ENCODE results near the gene MACROD1. TPM values are rescaled to one million over a fixed set of nuclear protein-coding genes. Genes with fewer than 3 reads are reported as not detected.

The MACROD1 gene
- total and polyA plus RNA-seq, 10 of the 15 experiments (the other 5 are each of a cell fraction or from before 2014, with no cell fraction given), result 1.2 to 22.7 (median 11.3) TPM; not detected in 1

DNA sequence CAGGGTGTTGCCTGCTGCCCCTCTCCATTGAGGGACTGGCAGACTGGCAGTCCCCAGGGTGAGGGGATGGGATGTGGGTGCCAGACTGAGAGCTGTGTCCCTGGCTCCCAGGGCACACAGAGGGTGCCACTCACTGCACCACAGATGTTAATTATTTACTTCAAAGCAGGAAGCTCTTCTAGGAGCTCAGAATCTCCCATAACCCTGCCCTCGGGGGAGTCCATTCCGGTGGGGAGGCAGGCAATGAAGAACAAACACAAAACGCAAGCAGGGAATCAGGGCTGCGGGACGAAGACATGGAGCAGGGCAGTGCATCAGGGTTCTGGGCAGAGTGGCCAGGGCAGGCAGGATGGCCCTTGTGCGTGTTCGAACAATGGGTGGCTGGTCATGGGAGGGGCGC, 154.5 kb downstream of the MACROD1 start:
- ChIA-PET RAD21 (ENCODE audit: unreplicated experiment) (no interaction called here), SMC1A (ENCODE audit: uncharacterized antibody, unreplicated experiment) (no interaction called here), POLR2A (no interaction called here), CTCF (no interaction called here)
- H2AFZ ChIP-seq (ENCODE audit: control insufficient read depth, low read depth, low read length), result no peak overlapping the region
- intact Hi-C loops (cut with micrococcal nuclease; ENCODE audit: unreplicated experiment) (no loop called here), in situ Hi-C loops (cut with MboI) (no loop called here)
- peaks cover 3% of the 10 kb centered on the region; the same call in 2 of the 3 replicates for H3K9me3 ChIP-seq (replicated peaks; ENCODE audit: control insufficient read depth, insufficient read depth, low read length)
- FAIRE-seq (no peak), ATAC-seq (no peak), DNase-seq (ENCODE audit: low read depth, low spot score) (no peak)
- H3K36me3 ChIP-seq (ENCODE audit: control insufficient read depth in 2 of 2, insufficient read depth in 2 of 2, low read length in 1 of 2), result no peaks in the 10 kb centered on the region
- no peak overlapping the region for H3K27ac ChIP-seq (ENCODE audit: control insufficient read depth, insufficient read depth)
- no TSS peak for BruUV-seq (replicated peaks)
- H3K79me2 ChIP-seq (ENCODE audit: control insufficient read depth, insufficient read depth, low read length), result no peaks in the 10 kb centered on the region
- no peaks in the 10 kb centered on the region for H3K4me1 ChIP-seq (ENCODE audit: control insufficient read depth, insufficient read depth, low read length)
- no peak overlapping the region for H3K9ac ChIP-seq (ENCODE audit: control insufficient read depth, insufficient read depth, low read length)
- no peak overlapping the region for H3K4me3 ChIP-seq
- no peaks in the 10 kb centered on the region for H4K20me1 ChIP-seq (ENCODE audit: control insufficient read depth, insufficient read depth)
- 62% methylated on average over 8 of the region's 8 CpGs for WGBS (ENCODE audit: insufficient coverage, insufficient replicate concordance, low lambda C conversion rate, missing lambda C conversion rate)
- H3K27me3 ChIP-seq (replicated peaks in 1 of 2; ENCODE audit: control insufficient read depth in 2 of 2, insufficient read depth in 2 of 2, low read length in 1 of 2), result no peaks in the 10 kb centered on the region; a peak in 3 of 4 replicates
- no peak overlapping the region for H3K4me2 ChIP-seq (ENCODE audit: control insufficient read depth, insufficient read depth)
- TF ChIP-seq BHLHE40 (IDR thresholded peaks at IDR 0.05; ENCODE audit: borderline replicate concordance in 1 of 2, low read depth in 2 of 2, low read length in 1 of 2) (no peak), WRNIP1 (IDR thresholded peaks at IDR 0.05; ENCODE audit: borderline replicate concordance, low read depth, low read length) (no peak), PAX8 (IDR thresholded peaks at IDR 0.05) (no peak), CHD1 (IDR thresholded peaks at IDR 0.05; ENCODE audit: low read depth, low read length) (no peak), ZNF207 (IDR thresholded peaks at IDR 0.05; ENCODE audit: borderline replicate concordance) (no peak), SIX5 (IDR thresholded peaks at IDR 0.05; ENCODE audit: low read depth, low read length, severe bottlenecking) (no peak), NBN (IDR thresholded peaks at IDR 0.05) (no peak), MEF2A (IDR thresholded peaks at IDR 0.05; ENCODE audit: insufficient read depth, low read depth, low read length) (no peak), ZBTB40 (IDR thresholded peaks at IDR 0.05; ENCODE audit: borderline replicate concordance) (no peak), CREB1 (IDR thresholded peaks at IDR 0.05; ENCODE audit: low read depth) (no peak), SREBF2 (IDR thresholded peaks at IDR 0.05; ENCODE audit: low read length) (no peak), CBFB (IDR thresholded peaks at IDR 0.05; ENCODE audit: low read depth) (no peak), TARDBP (IDR thresholded peaks at IDR 0.05; ENCODE audit: borderline replicate concordance) (no peak), CBX3 (IDR thresholded peaks at IDR 0.05; ENCODE audit: borderline replicate concordance, low read depth) (no peak)
- TF ChIP-seq, protein P1, sequence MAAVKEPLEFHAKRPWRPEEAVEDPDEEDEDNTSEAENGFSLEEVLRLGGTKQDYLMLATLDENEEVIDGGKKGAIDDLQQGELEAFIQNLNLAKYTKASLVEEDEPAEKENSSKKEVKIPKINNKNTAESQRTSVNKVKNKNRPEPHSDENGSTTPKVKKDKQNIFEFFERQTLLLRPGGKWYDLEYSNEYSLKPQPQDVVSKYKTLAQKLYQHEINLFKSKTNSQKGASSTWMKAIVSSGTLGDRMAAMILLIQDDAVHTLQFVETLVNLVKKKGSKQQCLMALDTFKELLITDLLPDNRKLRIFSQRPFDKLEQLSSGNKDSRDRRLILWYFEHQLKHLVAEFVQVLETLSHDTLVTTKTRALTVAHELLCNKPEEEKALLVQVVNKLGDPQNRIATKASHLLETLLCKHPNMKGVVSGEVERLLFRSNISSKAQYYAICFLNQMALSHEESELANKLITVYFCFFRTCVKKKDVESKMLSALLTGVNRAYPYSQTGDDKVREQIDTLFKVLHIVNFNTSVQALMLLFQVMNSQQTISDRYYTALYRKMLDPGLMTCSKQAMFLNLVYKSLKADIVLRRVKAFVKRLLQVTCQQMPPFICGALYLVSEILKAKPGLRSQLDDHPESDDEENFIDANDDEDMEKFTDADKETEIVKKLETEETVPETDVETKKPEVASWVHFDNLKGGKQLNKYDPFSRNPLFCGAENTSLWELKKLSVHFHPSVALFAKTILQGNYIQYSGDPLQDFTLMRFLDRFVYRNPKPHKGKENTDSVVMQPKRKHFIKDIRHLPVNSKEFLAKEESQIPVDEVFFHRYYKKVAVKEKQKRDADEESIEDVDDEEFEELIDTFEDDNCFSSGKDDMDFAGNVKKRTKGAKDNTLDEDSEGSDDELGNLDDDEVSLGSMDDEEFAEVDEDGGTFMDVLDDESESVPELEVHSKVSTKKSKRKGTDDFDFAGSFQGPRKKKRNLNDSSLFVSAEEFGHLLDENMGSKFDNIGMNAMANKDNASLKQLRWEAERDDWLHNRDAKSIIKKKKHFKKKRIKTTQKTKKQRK (IDR thresholded peaks at IDR 0.05; ENCODE audit: low read depth, low read length), result no peak
- TF ChIP-seq, protein P2, sequence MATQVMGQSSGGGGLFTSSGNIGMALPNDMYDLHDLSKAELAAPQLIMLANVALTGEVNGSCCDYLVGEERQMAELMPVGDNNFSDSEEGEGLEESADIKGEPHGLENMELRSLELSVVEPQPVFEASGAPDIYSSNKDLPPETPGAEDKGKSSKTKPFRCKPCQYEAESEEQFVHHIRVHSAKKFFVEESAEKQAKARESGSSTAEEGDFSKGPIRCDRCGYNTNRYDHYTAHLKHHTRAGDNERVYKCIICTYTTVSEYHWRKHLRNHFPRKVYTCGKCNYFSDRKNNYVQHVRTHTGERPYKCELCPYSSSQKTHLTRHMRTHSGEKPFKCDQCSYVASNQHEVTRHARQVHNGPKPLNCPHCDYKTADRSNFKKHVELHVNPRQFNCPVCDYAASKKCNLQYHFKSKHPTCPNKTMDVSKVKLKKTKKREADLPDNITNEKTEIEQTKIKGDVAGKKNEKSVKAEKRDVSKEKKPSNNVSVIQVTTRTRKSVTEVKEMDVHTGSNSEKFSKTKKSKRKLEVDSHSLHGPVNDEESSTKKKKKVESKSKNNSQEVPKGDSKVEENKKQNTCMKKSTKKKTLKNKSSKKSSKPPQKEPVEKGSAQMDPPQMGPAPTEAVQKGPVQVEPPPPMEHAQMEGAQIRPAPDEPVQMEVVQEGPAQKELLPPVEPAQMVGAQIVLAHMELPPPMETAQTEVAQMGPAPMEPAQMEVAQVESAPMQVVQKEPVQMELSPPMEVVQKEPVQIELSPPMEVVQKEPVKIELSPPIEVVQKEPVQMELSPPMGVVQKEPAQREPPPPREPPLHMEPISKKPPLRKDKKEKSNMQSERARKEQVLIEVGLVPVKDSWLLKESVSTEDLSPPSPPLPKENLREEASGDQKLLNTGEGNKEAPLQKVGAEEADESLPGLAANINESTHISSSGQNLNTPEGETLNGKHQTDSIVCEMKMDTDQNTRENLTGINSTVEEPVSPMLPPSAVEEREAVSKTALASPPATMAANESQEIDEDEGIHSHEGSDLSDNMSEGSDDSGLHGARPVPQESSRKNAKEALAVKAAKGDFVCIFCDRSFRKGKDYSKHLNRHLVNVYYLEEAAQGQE (IDR thresholded peaks at IDR 0.05; ENCODE audit: low read depth, low read length), result no peak

Measured in GM12878 (cell line).